A673 (cell line): ENCODE data around the gene COPZ1. TPM values are rescaled to one million over a fixed set of nuclear protein-coding genes. Genes with fewer than 3 reads are reported as not detected.

Experiments used
- BruUV-seq: library from RNA; stranded (reverse); fragments of 400-500 nt; replicated peaks from 2 replicates; lab custom pipeline; 2021; lab: Mats Ljungman, UMichigan
- CTCF ChIA-PET: fragments of 300-600 bp; sonication (Branson Sonifier 250); formaldehyde crosslinking; loops from one replicate; lab custom pipeline; 2022; ENCODE audit warnings: antibody characterized with exemption; lab: Charles Lee
- POLR2A ChIA-PET: fragments of 300-600 bp; sonication (Branson Sonifier 250); formaldehyde crosslinking; loops from one replicate; lab custom pipeline; 2022; ENCODE audit warnings: antibody characterized with exemption; ENCODE audit not compliant: low non-redundant PET; lab: Charles Lee
- DNase-seq: peaks from one replicate; pipeline ENCODE4 v3.0.0-alpha.2; 2015; ENCODE audit warnings: low spot score
- H3K27ac ChIP-seq: fragments of 200-600 bp; sonication (generic); 2 replicates; pipeline ENCODE4 v1.5.1; 2016; ENCODE audit warnings: mixed run types, low read depth, mild to moderate bottlenecking, mixed read lengths, antibody characterized with exemption, low read length; ENCODE audit not compliant: poor library complexity, severe bottlenecking
- H3K27me3 ChIP-seq: fragments of 200-600 bp; sonication (generic); replicated peaks from 2 replicates; pipeline ENCODE4 v1.6.1; 2017; ENCODE audit warnings: mixed run types, low read depth, mild to moderate bottlenecking, mixed read lengths, antibody characterized with exemption, low read length; ENCODE audit not compliant: insufficient read depth, poor library complexity
- H3K36me3 ChIP-seq: fragments of 200-600 bp; sonication (generic); 2 replicates; pipeline ENCODE4 v1.6.1; 2016; ENCODE audit warnings: mixed run types, mild to moderate bottlenecking, mixed read lengths, antibody characterized with exemption, low read length; ENCODE audit not compliant: insufficient read depth, poor library complexity, severe bottlenecking
- H3K4me1 ChIP-seq: fragments of 200-600 bp; sonication (generic); 2 replicates; pipeline ENCODE4 v1.6.1; 2017; ENCODE audit warnings: mixed run types, mild to moderate bottlenecking, mixed read lengths, antibody characterized with exemption, low read length; ENCODE audit not compliant: insufficient read depth, poor library complexity, severe bottlenecking
- H3K4me3 ChIP-seq: fragments of 200-600 bp; sonication (generic); 2 replicates; pipeline ENCODE4 v1.5.1; 2016; ENCODE audit warnings: low read depth, mixed run types, mild to moderate bottlenecking, mixed read lengths, low read length; ENCODE audit not compliant: poor library complexity, severe bottlenecking
- H3K9me3 ChIP-seq: fragments of 200-600 bp; sonication (generic); 2 replicates; pipeline ENCODE4 v1.6.1; 2016; ENCODE audit warnings: mixed run types, low read depth, mild to moderate bottlenecking, mixed read lengths, antibody characterized with exemption, low read length; ENCODE audit not compliant: poor library complexity, severe bottlenecking
- CTCF ChIP-seq: fragments of 300-800, 200-600 bp; sonication (generic); conservative IDR thresholded peaks from 2 replicates; pipeline ENCODE4 v1.5.1; 2017; ENCODE audit warnings: low read depth, mild to moderate bottlenecking, antibody characterized with exemption, low read length, moderate library complexity, mixed read lengths
- EZH2 ChIP-seq: fragments of 200-600 bp; sonication (generic); IDR thresholded peaks from 2 replicates; pipeline ENCODE4 v1.6.1; 2017; ENCODE audit warnings: borderline replicate concordance, low read depth, mild to moderate bottlenecking, mixed read lengths, antibody characterized with exemption, low read length; ENCODE audit not compliant: poor library complexity, severe bottlenecking
- intact Hi-C: fragments of 100-400 bp; cut with micrococcal nuclease; formaldehyde crosslinking; loops from one replicate; pipeline ENCODE4 v1.10.0; 2022; ENCODE audit not compliant: unreplicated experiment
- total RNA-seq: library from RNA; stranded (reverse); gene quantifications from 2 replicates; pipeline ENCODE4 v1.2.3, GENCODE V29; 2021

Gene COPZ1
- total RNA-seq, 1 experiment from 2014 or later = 187 TPM

GRCh38 chr12:54359762-54360351 lies 34.9 kb downstream of the COPZ1 start:
- POLR2A ChIA-PET = interaction anchor here (0.9 kb wide), 1 partner anchor 79 kb away, joined by 3 read pairs; the partner anchor contains the start of gene HNRNPA1
- BruUV-seq = no TSS peak

GRCh38 chr12:54360717-54361456 lies 36.0 kb downstream of the COPZ1 start:
- no TSS peak for BruUV-seq
- Histone ChIP-seq H3K4me1 (peaks cover 40% of the 10 kb centered on the region), H3K36me3 (no peaks in the 10 kb centered on the region), H3K9me3 (no peaks in the 10 kb centered on the region), H3K27me3 (no peaks in the 10 kb centered on the region), H3K4me3 (no peak overlapping the region), H3K27ac (peak overlapping the region; percentile 74)
- peak; percentile 90 for DNase-seq
- TF ChIP-seq EZH2 (no peak), CTCF (peak; percentile 91)
- intact Hi-C loops = loop anchor here (1.0 to 2.0 kb wide), 2 partner anchors 66 to 141 kb away; no protein-coding TSS in a partner anchor
- POLR2A ChIA-PET = no interaction called here
- CTCF ChIA-PET = no interaction called here

More at GRCh38 chr12:54359762-54360351, 34.9 kb downstream of the COPZ1 start:
- Histone ChIP-seq H3K36me3 (no peaks in the 10 kb centered on the region), H3K4me3 (peak overlapping the region; percentile 66), H3K27me3 (no peaks in the 10 kb centered on the region), H3K4me1 (peaks cover 40% of the 10 kb centered on the region), H3K9me3 (no peaks in the 10 kb centered on the region), H3K27ac (peak overlapping the region; percentile 74)
- no peak for DNase-seq
- CTCF ChIA-PET = interaction anchor here (0.5 to 1.9 kb wide), 5 partner anchors 9 to 144 kb away, joined by 3 to 8 read pairs (median 3); partner anchors contain the start of gene COPZ1
- intact Hi-C loops = loop anchor here (2.0 kb wide), 1 partner anchor 65 kb away; no protein-coding TSS in a partner anchor
- TF ChIP-seq EZH2 (no peak), CTCF (no peak)

GRCh38 chr12:54363047-54363446 lies 38.1 kb downstream of the COPZ1 start:
- H3K4me3 ChIP-seq = no peak overlapping the region
- BruUV-seq = no TSS peak
- H3K36me3 ChIP-seq = no peaks in the 10 kb centered on the region
- POLR2A ChIA-PET = no interaction called here
- H3K27ac ChIP-seq = no peak overlapping the region
- intact Hi-C loops = no loop called here
- no peak for DNase-seq
- peaks cover 26% of the 10 kb centered on the region for H3K4me1 ChIP-seq
- TF ChIP-seq EZH2 (no peak), CTCF (no peak)
- CTCF ChIA-PET = interaction anchor here (0.6 kb wide), 1 partner anchor 38 kb away, joined by 4 read pairs; the partner anchor contains the start of gene COPZ1
- H3K27me3 ChIP-seq = no peaks in the 10 kb centered on the region
- no peaks in the 10 kb centered on the region for H3K9me3 ChIP-seq
